CD14-positive monocyte (primary cell): Measurements from ENCODE around the gene GABRG3. TPM values are rescaled to one million over a fixed set of nuclear protein-coding genes. Genes with fewer than 3 reads are reported as not detected.

ENCODE experiments used
- DNase-seq, 3 donors: peaks; one replicate each; pipeline ENCODE4 v3.0.0-alpha.2; 2011 to 2022
- H2AFZ ChIP-seq: 2 replicates; pipeline ENCODE4 v1.6.0; 2012; ENCODE audit warnings: mild to moderate bottlenecking, low read depth, low read length, inconsistent platforms; ENCODE audit not compliant: insufficient read depth, poor library complexity, severe bottlenecking
- H3K27ac ChIP-seq, 2 donors: 1 replicate in 1 of 2; 2 replicates in 1 of 2; pipeline ENCODE4 v1.5.1; 2012 to 2013; ENCODE audit warnings: low read length in 2 of 2, control low read depth in 1 of 2, inconsistent platforms in 1 of 2, low read depth in 1 of 2, mild to moderate bottlenecking in 1 of 2
- H3K27me3 ChIP-seq, 2 donors: one replicate each; pipeline versions ENCODE4 v1.6.0 to v1.6.1; 2011 to 2013; ENCODE audit warnings: low read length in 2 of 2; ENCODE audit not compliant: control insufficient read depth in 2 of 2, insufficient read depth in 2 of 2
- H3K36me3 ChIP-seq, 2 donors: replicated peaks in 1 of 2; 1 replicate in 1 of 2; 2 replicates in 1 of 2; pipeline versions ENCODE4 v1.5.1 to v1.6.1; 2012 to 2013; ENCODE audit warnings: low read length in 2 of 2, control low read depth in 1 of 2, inconsistent platforms in 1 of 2, mild to moderate bottlenecking in 1 of 2; ENCODE audit not compliant: insufficient read depth in 2 of 2, control insufficient read depth in 1 of 2
- H3K4me1 ChIP-seq, 2 donors: 1 replicate in 1 of 2; 2 replicates in 1 of 2; pipeline versions ENCODE4 v1.5.1 to v1.6.1; 2012 to 2013; ENCODE audit warnings: low read length in 2 of 2, control low read depth in 1 of 2, inconsistent platforms in 1 of 2, mild to moderate bottlenecking in 1 of 2, moderate library complexity in 1 of 2; ENCODE audit not compliant: insufficient read depth in 2 of 2, control insufficient read depth in 1 of 2
- H3K4me2 ChIP-seq: replicated peaks from 2 replicates; pipeline ENCODE3; 2012; ENCODE audit warnings: low read length, moderate library complexity, mild to moderate bottlenecking; ENCODE audit not compliant: poor library complexity, severe bottlenecking; ENCODE audit errors: extremely low read depth
- H3K4me3 ChIP-seq, 3 experiments: fragments of 200-600 bp in 1 of 3; sonication (generic) in 1 of 3; replicated peaks in 1 of 3; 1 replicate in 2 of 3; 2 replicates in 1 of 3; pipeline ENCODE4 v1.5.1; 2011 to 2013; ENCODE audit warnings: low read length in 3 of 3, mild to moderate bottlenecking in 3 of 3, control low read depth in 2 of 3, low read depth in 2 of 3, inconsistent platforms in 1 of 3, moderate library complexity in 1 of 3
- H3K79me2 ChIP-seq: 2 replicates; pipeline ENCODE4 v1.6.0; 2012; ENCODE audit warnings: mild to moderate bottlenecking, control low read depth, inconsistent platforms, low read length, moderate library complexity; ENCODE audit not compliant: insufficient read depth
- H3K9ac ChIP-seq: 2 replicates; pipeline ENCODE4 v1.6.0; 2017; ENCODE audit warnings: low read length, mild to moderate bottlenecking; ENCODE audit not compliant: insufficient read depth, poor library complexity, severe bottlenecking
- H3K9me3 ChIP-seq, 2 donors: replicated peaks in 1 of 2; 1 replicate in 1 of 2; 2 replicates in 1 of 2; pipeline versions ENCODE4 v1.5.1 to v1.6.1; 2012 to 2013; ENCODE audit warnings: low read length in 2 of 2, control low read depth in 1 of 2; ENCODE audit not compliant: control insufficient read depth in 1 of 2, insufficient read depth in 1 of 2
- H4K20me1 ChIP-seq: 2 replicates; pipeline ENCODE4 v1.6.0; 2012; ENCODE audit warnings: mild to moderate bottlenecking, low read length, control low read depth, moderate library complexity; ENCODE audit not compliant: insufficient read depth
- H3K27ac Mint-ChIP-seq, 7 donors: one replicate each; pipeline ENCODE4 v1.8.0; 2020; ENCODE audit warnings: mild to moderate bottlenecking in 7 of 7, mixed read lengths in 7 of 7, moderate library complexity in 6 of 7, inconsistent platforms in 2 of 7
- H3K27me3 Mint-ChIP-seq, 3 donors: one replicate each; pipeline ENCODE4 v1.8.0; 2021 to 2022; ENCODE audit warnings: low read depth in 3 of 3, mild to moderate bottlenecking in 3 of 3, mixed read lengths in 3 of 3, moderate library complexity in 3 of 3, inconsistent platforms in 1 of 3
- H3K36me3 Mint-ChIP-seq, 2 donors: one replicate each; pipeline ENCODE4 v1.8.0; 2020; ENCODE audit warnings: mixed read lengths in 2 of 2, inconsistent platforms in 1 of 2, mild to moderate bottlenecking in 1 of 2
- H3K4me1 Mint-ChIP-seq: one replicate; pipeline ENCODE4 v1.8.0; 2020; ENCODE audit warnings: mild to moderate bottlenecking, mixed read lengths
- H3K4me3 Mint-ChIP-seq, 2 donors: one replicate each; pipeline ENCODE4 v1.8.0; 2020; ENCODE audit warnings: mild to moderate bottlenecking in 2 of 2, mixed read lengths in 2 of 2, moderate library complexity in 1 of 2
- H3K9me3 Mint-ChIP-seq, 7 donors: one replicate each; pipeline ENCODE4 v1.8.0; 2020 to 2022; ENCODE audit warnings: mixed read lengths in 7 of 7, mild to moderate bottlenecking in 6 of 7, moderate library complexity in 6 of 7, inconsistent platforms in 2 of 7
- WGBS: methylation state at CpG from one replicate; pipeline ENCODE4 v1.1.5; 2013; ENCODE audit warnings: missing lambda C conversion rate; ENCODE audit not compliant: insufficient coverage; 5-methylcytosine and 5-hydroxymethylcytosine counted together
- intact Hi-C, 2 donors: fragments of 100-400 bp; cut with micrococcal nuclease; formaldehyde crosslinking; loops; one replicate each; pipeline versions ENCODE4 v1.15.0 to v1.15.1; 2023
- polyA plus RNA-seq, 3 donors: library from polyadenylated mRNA; depleted of rRNA in 1 of 3; unstranded in 2 of 3; stranded (reverse) in 1 of 3; fragments of 300-500 nt in 2 of 3; fragments of >200 nt in 1 of 3; fragmentation: Illumina TruSeq in 2 of 3; gene quantifications; 1 replicate in 2 of 3; 2 replicates in 1 of 3; pipeline ENCODE4 v1.2.3, GENCODE V29; 2012 to 2021
- TF ChIP-seq, protein P1 (sequence below): fragments of 200-600 bp; IDR thresholded peaks from one replicate; pipeline ENCODE4 v1.8.0; 2022; ENCODE audit warnings: antibody characterized with exemption, mild to moderate bottlenecking

GABRG3 gene
- polyA plus RNA-seq, 3 donors = not detected

DNA sequence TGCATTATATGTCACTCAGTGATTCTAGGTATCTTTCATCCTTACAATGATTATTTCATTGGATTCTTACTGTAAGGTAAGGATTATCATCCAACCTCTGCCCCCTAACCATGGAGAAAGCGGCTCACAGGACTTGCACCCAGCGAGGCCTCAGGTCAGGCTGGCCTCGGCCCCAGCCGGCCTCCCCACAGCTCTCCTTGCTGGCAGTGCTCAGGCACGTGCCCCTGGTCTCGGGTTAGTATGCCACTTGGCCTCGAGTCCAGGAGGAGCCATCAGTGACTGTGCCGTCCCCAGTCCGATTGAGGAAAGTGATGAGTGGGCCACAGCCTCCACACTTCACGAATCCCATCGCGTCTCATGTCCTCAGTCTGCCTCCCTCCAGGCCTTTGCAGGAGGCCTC is 35.7 kb upstream of the GABRG3 start:
- TF ChIP-seq, protein P1, sequence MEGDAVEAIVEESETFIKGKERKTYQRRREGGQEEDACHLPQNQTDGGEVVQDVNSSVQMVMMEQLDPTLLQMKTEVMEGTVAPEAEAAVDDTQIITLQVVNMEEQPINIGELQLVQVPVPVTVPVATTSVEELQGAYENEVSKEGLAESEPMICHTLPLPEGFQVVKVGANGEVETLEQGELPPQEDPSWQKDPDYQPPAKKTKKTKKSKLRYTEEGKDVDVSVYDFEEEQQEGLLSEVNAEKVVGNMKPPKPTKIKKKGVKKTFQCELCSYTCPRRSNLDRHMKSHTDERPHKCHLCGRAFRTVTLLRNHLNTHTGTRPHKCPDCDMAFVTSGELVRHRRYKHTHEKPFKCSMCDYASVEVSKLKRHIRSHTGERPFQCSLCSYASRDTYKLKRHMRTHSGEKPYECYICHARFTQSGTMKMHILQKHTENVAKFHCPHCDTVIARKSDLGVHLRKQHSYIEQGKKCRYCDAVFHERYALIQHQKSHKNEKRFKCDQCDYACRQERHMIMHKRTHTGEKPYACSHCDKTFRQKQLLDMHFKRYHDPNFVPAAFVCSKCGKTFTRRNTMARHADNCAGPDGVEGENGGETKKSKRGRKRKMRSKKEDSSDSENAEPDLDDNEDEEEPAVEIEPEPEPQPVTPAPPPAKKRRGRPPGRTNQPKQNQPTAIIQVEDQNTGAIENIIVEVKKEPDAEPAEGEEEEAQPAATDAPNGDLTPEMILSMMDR = no peak
- Mint-ChIP-seq H3K9me3 (peaks cover 0 to 12% (median 3%) of the 10 kb centered on the region in 7 donors), H3K4me1 (no peaks in the 10 kb centered on the region), H3K4me3 (no peak overlapping the region), H3K27ac (no peak overlapping the region), H3K27me3 (no peaks in the 10 kb centered on the region), H3K36me3 (no peaks in the 10 kb centered on the region)
- whole genome bisulfite sequencing = 90% methylated on average over 8 of the region's 12 CpGs
- H3K36me3 ChIP-seq = no peaks in the 10 kb centered on the region
- H4K20me1 ChIP-seq = no peaks in the 10 kb centered on the region
- no peak overlapping the region for H3K4me2 ChIP-seq
- H3K79me2 ChIP-seq = no peaks in the 10 kb centered on the region
- DNase-seq = no peak
- H2AFZ ChIP-seq = no peak overlapping the region
- peaks cover 0 to 4% of the 10 kb centered on the region in 2 donors for H3K9me3 ChIP-seq
- H3K27me3 ChIP-seq = no peaks in the 10 kb centered on the region
- H3K9ac ChIP-seq = no peak overlapping the region
- intact Hi-C loops = no loop called here
- no peak overlapping the region for H3K27ac ChIP-seq
- no peaks in the 10 kb centered on the region for H3K4me1 ChIP-seq
- H3K4me3 ChIP-seq = no peak overlapping the region

DNA sequence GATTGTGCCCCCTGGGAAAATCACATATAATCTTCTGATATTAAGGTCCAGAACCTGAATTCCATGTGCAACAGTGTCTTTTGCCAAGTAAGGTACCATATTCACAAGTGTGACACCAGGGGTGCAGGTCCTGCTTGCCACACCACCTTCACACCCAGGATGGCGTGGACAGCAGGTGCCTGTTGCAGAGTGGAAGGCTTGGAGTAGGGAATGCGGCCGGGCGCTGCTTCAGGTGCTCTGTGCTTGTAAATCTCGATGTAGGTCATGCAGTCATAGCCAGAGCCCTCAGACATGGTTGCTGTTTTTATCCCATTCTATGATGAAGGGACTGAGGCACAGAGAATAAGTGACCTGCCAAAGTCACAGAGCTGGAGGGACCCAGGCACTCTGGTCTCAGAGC is 34.5 kb upstream of the GABRG3 start:
- Histone ChIP-seq H3K4me3 (no peak overlapping the region), H4K20me1 (no peaks in the 10 kb centered on the region), H3K9me3 (peaks cover 0 to under 1% of the 10 kb centered on the region in 2 donors), H3K9ac (no peak overlapping the region), H3K27ac (no peak overlapping the region), H3K36me3 (no peaks in the 10 kb centered on the region), H3K4me2 (no peak overlapping the region), H2AFZ (no peak overlapping the region), H3K79me2 (no peaks in the 10 kb centered on the region), H3K4me1 (no peaks in the 10 kb centered on the region), H3K27me3 (no peaks in the 10 kb centered on the region)
- Mint-ChIP-seq H3K4me3 (no peak overlapping the region), H3K4me1 (no peaks in the 10 kb centered on the region), H3K27ac (no peak overlapping the region), H3K36me3 (no peaks in the 10 kb centered on the region), H3K27me3 (no peaks in the 10 kb centered on the region), H3K9me3 (peaks cover 0 to 7% (median 3%) of the 10 kb centered on the region in 7 donors)
- TF ChIP-seq, protein P1 = no peak
- no peak for DNase-seq
- WGBS = 90% methylated on average over 4 of the region's 5 CpGs
- intact Hi-C loops = no loop called here
